Kidney (tissue), 14 donors: ENCODE measurements around the gene COL25A1. TPM values are rescaled to one million over a fixed set of nuclear protein-coding genes. Genes with fewer than 3 reads are reported as not detected.

Experiments used
- DNase-seq, 5 donors: peaks; one replicate each; pipeline ENCODE4 v3.0.0-alpha.2; 2013 to 2020
- FAIRE-seq: peaks from 2 replicates; lab custom pipeline; 2012; peaks lifted over from hg19 to GRCh38; lab: Jason Lieb, UNC
- H3K27ac ChIP-seq, 2 donors: one replicate each; pipeline ENCODE4 v1.7.0; 2013; ENCODE audit warnings: low read depth in 2 of 2, low read length in 2 of 2, inconsistent platforms in 1 of 2
- H3K27me3 ChIP-seq: one replicate; pipeline ENCODE4 v1.7.1; 2013; ENCODE audit warnings: low read length, inconsistent platforms; ENCODE audit not compliant: control insufficient read depth, insufficient read depth
- H3K36me3 ChIP-seq, 3 donors: one replicate each; pipeline versions ENCODE4 v1.7.0 to v1.7.1; 2013; ENCODE audit warnings: low read length in 3 of 3, control low read depth in 1 of 3, inconsistent platforms in 1 of 3; ENCODE audit not compliant: insufficient read depth in 3 of 3, control insufficient read depth in 2 of 3
- H3K4me1 ChIP-seq, 3 donors: one replicate each; pipeline versions ENCODE4 v1.7.0 to v1.7.1; 2013; ENCODE audit warnings: low read length in 3 of 3, inconsistent platforms in 1 of 3, low read depth in 1 of 3; ENCODE audit not compliant: control insufficient read depth in 2 of 3, insufficient read depth in 2 of 3
- H3K4me3 ChIP-seq, 3 donors: one replicate each; pipeline versions ENCODE4 v1.7.0 to v1.8.1; 2013; ENCODE audit warnings: low read length in 3 of 3, control low read depth in 1 of 3, inconsistent platforms in 1 of 3
- H3K9ac ChIP-seq, 3 donors: one replicate each; pipeline versions ENCODE4 v1.7.0 to v1.7.1; 2013; ENCODE audit warnings: low read length in 3 of 3, control low read depth in 1 of 3, inconsistent platforms in 1 of 3
- H3K9me3 ChIP-seq, 3 donors: one replicate each; pipeline versions ENCODE4 v1.7.0 to v1.7.1; 2013; ENCODE audit warnings: low read length in 3 of 3, control low read depth in 1 of 3, inconsistent platforms in 1 of 3; ENCODE audit not compliant: control insufficient read depth in 2 of 3, insufficient read depth in 1 of 3
- CTCF ChIP-seq: IDR thresholded peaks from 3 replicates; pipeline ENCODE4 v1.5.1; 2012; ENCODE audit warnings: mild to moderate bottlenecking, moderate library complexity, borderline replicate concordance; ENCODE audit not compliant: insufficient read depth; ENCODE audit errors: extremely low read depth
- intact Hi-C: fragments of 100-400 bp; cut with DNase I; formaldehyde crosslinking; loops from one replicate; pipeline ENCODE4 v1.11.1; 2022
- polyA plus RNA-seq: library from polyadenylated mRNA; stranded (reverse); fragments of 350-450 nt; fragmentation: Illumina TruSeq; extraction: RNeasy Lipid Tissue Mini Kit (QIAGEN cat#74804); gene quantifications from one replicate; pipeline ENCODE4 v1.2.3, GENCODE V29; 2014; ENCODE audit warnings: low read depth, low replicate concordance; ENCODE audit not compliant: insufficient read depth
- total RNA-seq: library from RNA; stranded (reverse); fragmentation: NEBNext Ultra II Directional; extraction: Animal tissue kit (Norgen Biotek cat#: 25700); gene quantifications from one replicate; pipeline ENCODE4 v1.2.1, GENCODE V29; 2021
- donor health status: control.
- donor health status: control.
- donor health status: control.
- donor health status: control.
- donor health status: control.
- donor health status: DM: yes; HTN: yes; CAD: no.
- donor health status: Normal renal cell carcinoma (clear cell type).

The COL25A1 gene
- total and polyA plus RNA-seq, 2 donors from 2014 or later, result 0.52 to 2.3 TPM

- H3K27me3 ChIP-seq, result no peaks in the 10 kb centered on the region
- H3K9me3 ChIP-seq, result no peaks in the 10 kb centered on the region
- DNase-seq (peak in 2 of 5 donors; percentile 63 to 82), FAIRE-seq (peak; percentile 68)
- intact Hi-C loops, result loop anchor here (10.0 kb wide), 1 partner anchor 580 kb away; no protein-coding TSS in a partner anchor
- H3K4me3 ChIP-seq, result no peak overlapping the region
- H3K27ac ChIP-seq, result no peak overlapping the region
- H3K9ac ChIP-seq, result no peak overlapping the region
- no peaks in the 10 kb centered on the region for H3K36me3 ChIP-seq
- peak; percentile 57 for TF ChIP-seq CTCF
- H3K4me1 ChIP-seq, result no peaks in the 10 kb centered on the region
Measured at GRCh38 chr4:108834835-108835384, 467.5 kb downstream of the COL25A1 start.

- Histone ChIP-seq H3K9me3 (no peaks in the 10 kb centered on the region), H3K27me3 (no peaks in the 10 kb centered on the region), H3K4me3 (no peak overlapping the region), H3K36me3 (no peaks in the 10 kb centered on the region), H3K9ac (no peak overlapping the region), H3K27ac (no peak overlapping the region), H3K4me1 (no peaks in the 10 kb centered on the region)
- FAIRE-seq (no peak), DNase-seq (no peak)
- TF ChIP-seq CTCF, result no peak
- intact Hi-C loops, result loop anchor here (10.0 kb wide), 1 partner anchor 581 kb away; no protein-coding TSS in a partner anchor
Measured at GRCh38 chr4:108834166-108834834, 468.2 kb downstream of the COL25A1 start.

- FAIRE-seq (no peak), DNase-seq (peak in 1 of 5 donors; percentile 58)
- TF ChIP-seq CTCF, result no peak
- Histone ChIP-seq H3K9me3 (no peaks in the 10 kb centered on the region), H3K36me3 (no peaks in the 10 kb centered on the region), H3K9ac (no peak overlapping the region), H3K27ac (no peak overlapping the region), H3K4me3 (no peak overlapping the region), H3K27me3 (no peaks in the 10 kb centered on the region), H3K4me1 (no peaks in the 10 kb centered on the region)
- intact Hi-C loops, result loop anchor here (10.0 kb wide), 1 partner anchor 582 kb away; no protein-coding TSS in a partner anchor
Measured at GRCh38 chr4:108833046-108833445, 469.4 kb downstream of the COL25A1 start.
